GM12891 (cell line): Measurements from ENCODE around the gene HMCN2.
A peak's percentile ranks its signal among the peaks of the same experiment; 100 is the strongest.

Source experiments
- DNase-seq: peaks from one replicate; pipeline ENCODE4 v3.0.0; 2011; ENCODE audit warnings: low spot score; ENCODE audit not compliant: insufficient read length
- FAIRE-seq: peaks from 2 replicates; lab custom pipeline; 2011; peaks lifted over from hg19 to GRCh38; lab: Jason Lieb, UNC
- PAX5 ChIP-seq: IDR thresholded peaks from 2 replicates; pipeline ENCODE4 v1.6.1; 2011; ENCODE audit warnings: low read length, moderate library complexity, mild to moderate bottlenecking; ENCODE audit not compliant: insufficient read depth, severe bottlenecking
- POLR2A ChIP-seq: IDR thresholded peaks from 2 replicates; pipeline ENCODE4 v1.6.1; 2011; ENCODE audit warnings: low read depth, low read length, control low read depth
- POLR2AphosphoS5 ChIP-seq: IDR thresholded peaks from 2 replicates; pipeline ENCODE4 v1.6.1; 2011; ENCODE audit warnings: low read depth, low read length, control low read depth
- POU2F2 ChIP-seq: IDR thresholded peaks from 2 replicates; pipeline ENCODE4 v1.6.1; 2011; ENCODE audit warnings: low read depth, mild to moderate bottlenecking, control low read depth, low read length, moderate library complexity
- SPI1 ChIP-seq: IDR thresholded peaks from 2 replicates; pipeline ENCODE4 v1.6.1; 2011; ENCODE audit warnings: low read depth, low read length, control low read depth
- TAF1 ChIP-seq: IDR thresholded peaks from 2 replicates; pipeline ENCODE4 v1.6.1; 2011; ENCODE audit warnings: low read depth, low read length, control low read depth

The HMCN2 gene

GRCh38 chr9:130447193-130447816, 181.7 kb downstream of the HMCN2 start:
- TF ChIP-seq POU2F2 (no peak), TAF1 (no peak), PAX5 (no peak), POLR2AphosphoS5 (no peak), POLR2A (no peak), SPI1 (no peak)
- no peak for DNase-seq
- no peak for FAIRE-seq

GRCh38 chr9:130448035-130448624, 182.6 kb downstream of the HMCN2 start:
- TF ChIP-seq SPI1 (no peak), POU2F2 (no peak), PAX5 (no peak), POLR2A (no peak), POLR2AphosphoS5 (no peak), TAF1 (no peak)
- no peak for DNase-seq
- FAIRE-seq: peak; percentile 9

GRCh38 chr9:130448771-130449603, 183.4 kb downstream of the HMCN2 start:
- FAIRE-seq: no peak
- no peak for TF ChIP-seq POU2F2
- no peak for TF ChIP-seq PAX5
- no peak for TF ChIP-seq SPI1
- no peak for TF ChIP-seq TAF1
- no peak for TF ChIP-seq POLR2A
- TF ChIP-seq POLR2AphosphoS5: no peak
- no peak for DNase-seq

- no peak for TF ChIP-seq POLR2AphosphoS5
- no peak for TF ChIP-seq TAF1
- TF ChIP-seq PAX5: no peak
- no peak for TF ChIP-seq POU2F2
- TF ChIP-seq SPI1: no peak
- no peak for TF ChIP-seq POLR2A
- DNase-seq (no peak), FAIRE-seq (no peak)
These were observed 184.9 kb downstream of the HMCN2 start for GRCh38 chr9:130450344-130451003.

GRCh38 chr9:130451004-130451390, 185.4 kb downstream of the HMCN2 start:
- TF ChIP-seq POLR2A (no peak), PAX5 (no peak), TAF1 (no peak), SPI1 (no peak), POU2F2 (no peak), POLR2AphosphoS5 (no peak)
- DNase-seq: no peak
- FAIRE-seq: no peak

- TF ChIP-seq POU2F2 (no peak), SPI1 (no peak), POLR2A (no peak), POLR2AphosphoS5 (no peak), PAX5 (no peak), TAF1 (no peak)
These were observed 186.2 kb downstream of the HMCN2 start for GRCh38 chr9:130451509-130452388.

GRCh38 chr9:130452835-130453234, 187.3 kb downstream of the HMCN2 start:
- TF ChIP-seq POLR2A (no peak), SPI1 (no peak), TAF1 (no peak), POLR2AphosphoS5 (no peak), POU2F2 (no peak), PAX5 (no peak)
- DNase-seq: no peak
- no peak for FAIRE-seq

More at GRCh38 chr9:130451509-130452388, 186.2 kb downstream of the HMCN2 start:
- FAIRE-seq: no peak
- no peak for DNase-seq

GRCh38 chr9:130453487-130453886, 187.9 kb downstream of the HMCN2 start:
- DNase-seq: no peak
- FAIRE-seq: no peak
- TF ChIP-seq PAX5: no peak
- no peak for TF ChIP-seq SPI1
- no peak for TF ChIP-seq TAF1
- TF ChIP-seq POLR2A: no peak
- TF ChIP-seq POLR2AphosphoS5: no peak
- TF ChIP-seq POU2F2: no peak
